GM18909 (cell line): Measurements from ENCODE around the gene SIAH2.

Source experiments
- ATAC-seq: cut with Tn5 transposase; IDR thresholded peaks from one replicate; pipeline ENCODE4 v1.9.1; 2021; ENCODE audit warnings: mild to moderate bottlenecking; ENCODE audit not compliant: unreplicated experiment, poor library complexity

The SIAH2 gene

DNA sequence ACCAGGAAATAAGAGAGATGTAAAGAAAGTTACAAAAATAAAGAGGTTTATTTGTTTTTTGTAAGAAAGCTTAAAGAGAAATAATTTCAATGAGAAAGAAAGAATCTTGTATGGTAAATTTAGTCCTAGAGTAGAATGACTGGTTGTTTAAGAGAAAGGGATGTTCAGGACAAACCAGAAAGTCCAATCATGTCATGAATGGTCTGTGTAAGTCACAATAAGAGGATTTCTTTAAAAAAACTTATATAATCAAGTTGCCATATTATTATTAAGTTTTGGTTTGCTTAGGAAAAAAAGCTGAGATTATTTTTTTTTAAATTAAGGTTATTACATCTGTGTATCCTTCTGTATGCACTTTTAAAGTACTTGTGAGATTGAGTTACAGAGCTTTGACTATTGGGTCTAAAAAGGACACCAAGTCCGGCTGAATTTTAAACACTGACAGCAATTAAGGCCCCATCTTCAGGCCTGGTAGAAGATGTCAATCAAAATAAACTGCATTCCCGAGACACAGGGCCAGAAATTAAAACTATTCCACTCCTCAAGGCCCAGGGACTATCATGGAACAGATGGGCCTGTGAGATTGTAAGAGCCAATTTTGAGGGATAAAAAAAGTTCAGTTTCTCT is 71.4 kb downstream of the SIAH2 start:
- no peak for ATAC-seq
